Measurements from ENCODE around the gene CHCHD3. TPM values are rescaled to one million over a fixed set of nuclear protein-coding genes. Genes with fewer than 3 reads are reported as not detected.

Gene CHCHD3
- total and polyA plus RNA-seq, 2 of the 4 experiments (the other 2 are of a cell fraction): 56.9 to 141 TPM

DNA sequence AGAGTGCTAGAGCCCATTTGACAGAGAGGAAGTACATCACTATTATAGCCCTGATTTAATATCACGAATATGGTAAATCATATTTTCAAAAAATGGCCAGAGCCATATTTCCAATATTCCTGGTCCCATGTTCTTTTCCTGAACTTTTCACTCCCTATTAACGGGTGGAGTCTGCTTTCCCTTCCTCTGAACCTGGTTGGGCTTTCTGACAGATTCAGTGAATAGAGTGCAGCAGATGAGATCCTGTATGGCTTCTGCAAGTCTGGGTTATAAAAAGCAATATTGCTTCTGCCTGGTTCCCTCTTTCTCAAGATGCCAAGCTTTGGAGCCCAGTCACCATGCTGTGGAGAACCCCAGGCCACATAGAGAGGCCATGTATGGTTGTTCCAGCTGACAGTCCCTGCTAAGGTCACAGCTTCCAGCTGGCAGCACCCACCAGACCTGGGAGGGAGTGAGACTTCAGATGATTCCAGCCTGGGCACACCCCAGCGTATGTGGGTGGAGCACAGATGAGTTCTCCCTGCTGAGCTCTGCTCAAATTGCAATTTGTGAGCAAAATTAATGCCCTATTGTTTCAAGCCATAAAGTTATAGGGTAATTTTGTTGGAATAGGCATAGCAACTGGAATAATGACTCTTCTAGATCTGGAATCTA lies 17.9 kb upstream of the CHCHD3 start:
- POLR2A ChIA-PET (ENCODE audit: unreplicated experiment): no interaction called here
- Histone ChIP-seq H2AFZ (replicated peaks; ENCODE audit: low read length, poor library complexity) (no peak overlapping the region), H3K4me3 (ENCODE audit: insufficient read depth, low read depth, low read length) (no peak overlapping the region), H2BK15ac (ENCODE audit: low read depth, low read length) (no peak overlapping the region), H3K9ac (ENCODE audit: low read depth, low read length) (no peak overlapping the region), H3K4ac (ENCODE audit: low read depth, low read length) (no peak overlapping the region), H4K91ac (ENCODE audit: insufficient read depth, low read depth, low read length) (no peak overlapping the region), H3K27me3 (ENCODE audit: control insufficient read depth, insufficient read depth, low read length) (peaks cover 13% of the 10 kb centered on the region), H3K23ac (ENCODE audit: low read depth, low read length) (no peak overlapping the region), H3K36me3 (ENCODE audit: control insufficient read depth, insufficient read depth, low read length) (no peaks in the 10 kb centered on the region), H3K4me1 (ENCODE audit: control insufficient read depth, insufficient read depth, low read length) (no peaks in the 10 kb centered on the region), H4K5ac (ENCODE audit: low read depth, low read length) (no peak overlapping the region), H2BK120ac (ENCODE audit: low read depth, low read length) (no peak overlapping the region), H3K79me1 (ENCODE audit: low read depth in 1 of 2, low read length in 2 of 2) (no peaks in the 10 kb centered on the region), H3K9me3 (ENCODE audit: control insufficient read depth, insufficient read depth, low read length) (no peaks in the 10 kb centered on the region), H3K56ac (ENCODE audit: extremely low read depth, insufficient read depth, low read length) (no peak overlapping the region), H3K9me1 (ENCODE audit: insufficient read depth, low read length) (no peaks in the 10 kb centered on the region), H3K4me2 (ENCODE audit: low read depth, low read length) (no peak overlapping the region), H2AK5ac (ENCODE audit: low read depth, low read length) (no peak overlapping the region), H3K14ac (replicated peaks; ENCODE audit: low read depth, low read length) (no peak overlapping the region), H4K20me1 (ENCODE audit: insufficient read depth, low read length) (no peaks in the 10 kb centered on the region), H4K8ac (ENCODE audit: low read depth in 2 of 2, low read length in 2 of 2) (no peak overlapping the region), H3K18ac (ENCODE audit: low read depth, low read length) (no peak overlapping the region), H2BK5ac (ENCODE audit: low read depth, low read length, poor library complexity, severe bottlenecking) (no peak overlapping the region), H2AK9ac (replicated peaks; ENCODE audit: low read depth, low read length, poor library complexity) (no peak overlapping the region), H3K27ac (ENCODE audit: insufficient read depth, low read length) (no peak overlapping the region), H2BK20ac (ENCODE audit: low read depth, low read length) (no peak overlapping the region)
- intact Hi-C loops (cut with micrococcal nuclease) (no loop called here), dilution Hi-C loops (cut with HindIII; ENCODE audit: low sequenced_read_pairs, unreplicated experiment) (no loop called here), in situ Hi-C loops (cut with MboI; ENCODE audit: low sequenced_read_pairs) (no loop called here)
- BruUV-seq (replicated peaks): no TSS peak
- TF ChIP-seq MAFK (IDR thresholded peaks at IDR 0.05; ENCODE audit: low read depth, low read length) (no peak), BHLHE40 (IDR thresholded peaks at IDR 0.05; ENCODE audit: low read depth, low read length) (no peak), MXI1 (IDR thresholded peaks at IDR 0.05; ENCODE audit: borderline replicate concordance, low read depth, low read length) (no peak)
- TF ChIP-seq, protein P1, sequence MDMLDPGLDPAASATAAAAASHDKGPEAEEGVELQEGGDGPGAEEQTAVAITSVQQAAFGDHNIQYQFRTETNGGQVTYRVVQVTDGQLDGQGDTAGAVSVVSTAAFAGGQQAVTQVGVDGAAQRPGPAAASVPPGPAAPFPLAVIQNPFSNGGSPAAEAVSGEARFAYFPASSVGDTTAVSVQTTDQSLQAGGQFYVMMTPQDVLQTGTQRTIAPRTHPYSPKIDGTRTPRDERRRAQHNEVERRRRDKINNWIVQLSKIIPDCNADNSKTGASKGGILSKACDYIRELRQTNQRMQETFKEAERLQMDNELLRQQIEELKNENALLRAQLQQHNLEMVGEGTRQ (IDR thresholded peaks at IDR 0.05; ENCODE audit: low read depth, low read length): no peak
- DNase-seq: no peak
- no peak for ATAC-seq (ENCODE audit: low read depth)
- CTCF ChIA-PET: no interaction called here
- whole genome bisulfite sequencing, 2 experiments (ENCODE audit: extremely low coverage in 2 of 2, insufficient read length in 1 of 2): no CpG with 5 or more reads among the region's 3 CpGs
